ENCODE results near the gene PLEKHN1.
A peak's percentile ranks its signal among the peaks of the same experiment; 100 is the strongest.

The PLEKHN1 gene

DNA sequence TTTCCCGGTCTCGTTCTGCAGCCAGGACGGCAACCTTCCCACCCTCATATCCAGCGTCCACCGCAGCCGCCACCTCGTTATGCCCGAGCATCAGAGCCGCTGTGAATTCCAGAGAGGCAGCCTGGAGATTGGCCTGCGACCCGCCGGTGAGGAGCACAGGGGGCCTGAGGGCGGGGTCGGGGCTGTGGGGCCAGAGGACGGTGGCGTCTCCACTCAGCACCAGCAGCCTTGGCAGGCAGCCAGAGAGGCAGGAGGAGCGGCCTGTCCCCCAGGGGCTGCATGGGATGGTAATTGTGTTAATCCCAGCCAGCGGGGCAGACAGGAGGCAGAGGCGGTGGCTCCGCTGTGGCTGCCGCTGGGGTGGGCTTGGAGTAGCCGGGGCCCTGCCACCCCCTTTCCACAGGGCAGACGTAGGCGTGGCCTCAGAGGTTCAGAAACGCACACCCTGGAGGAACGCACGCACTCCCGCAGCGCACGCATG, 30.5 kb upstream of the PLEKHN1 start (continued):
- TF ChIP-seq, protein P1, sequence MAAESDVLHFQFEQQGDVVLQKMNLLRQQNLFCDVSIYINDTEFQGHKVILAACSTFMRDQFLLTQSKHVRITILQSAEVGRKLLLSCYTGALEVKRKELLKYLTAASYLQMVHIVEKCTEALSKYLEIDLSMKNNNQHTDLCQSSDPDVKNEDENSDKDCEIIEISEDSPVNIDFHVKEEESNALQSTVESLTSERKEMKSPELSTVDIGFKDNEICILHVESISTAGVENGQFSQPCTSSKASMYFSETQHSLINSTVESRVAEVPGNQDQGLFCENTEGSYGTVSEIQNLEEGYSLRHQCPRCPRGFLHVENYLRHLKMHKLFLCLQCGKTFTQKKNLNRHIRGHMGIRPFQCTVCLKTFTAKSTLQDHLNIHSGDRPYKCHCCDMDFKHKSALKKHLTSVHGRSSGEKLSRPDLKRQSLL (tag by site-specific recombination; IDR thresholded peaks at IDR 0.05) = 0 out of 2 replicates have a peak, but pooled peaks have one; percentile 3
- TF ChIP-seq TRIM28 (IDR thresholded peaks at IDR 0.05; ENCODE audit: borderline replicate concordance, low read length) (peak; percentile 38; the same call in 1 of the 2 replicates), ZNF558 (tag by site-specific recombination; IDR thresholded peaks at IDR 0.05) (no peak), BCL11B (tag by site-specific recombination; IDR thresholded peaks at IDR 0.05; ENCODE audit: low read depth) (peak; percentile 74; the same call in 1 of the 2 replicates), MYNN (tag by site-specific recombination; IDR thresholded peaks at IDR 0.05; ENCODE audit: borderline replicate concordance) (no peak), WT1 (tag by site-specific recombination; IDR thresholded peaks at IDR 0.05) (peak; percentile 92), ZNF501 (tag by site-specific recombination; IDR thresholded peaks at IDR 0.05) (peak; percentile 31; the same call in 1 of the 2 replicates), ZNF10 (tag by site-specific recombination; IDR thresholded peaks at IDR 0.05) (0 out of 2 replicates have a peak, but pooled peaks have one; percentile 26), ZNF600 (tag by site-specific recombination; IDR thresholded peaks at IDR 0.05) (peak; percentile 98), IKZF3 (tag by site-specific recombination; IDR thresholded peaks at IDR 0.05) (peak; percentile 94), KLF9 (tag by site-specific recombination; IDR thresholded peaks at IDR 0.05; ENCODE audit: low read depth) (peak; percentile 64), SCRT1 (tag by site-specific recombination; IDR thresholded peaks at IDR 0.05; ENCODE audit: borderline replicate concordance) (no peak), ZNF423 (tag by site-specific recombination; IDR thresholded peaks at IDR 0.05) (peak; percentile 94), ZFP69B (tag by site-specific recombination; IDR thresholded peaks at IDR 0.05) (peak; percentile 55; the same call in 1 of the 2 replicates), ZSCAN23 (tag by site-specific recombination; IDR thresholded peaks at IDR 0.05) (0 out of 2 replicates have a peak, but pooled peaks have one; percentile 16), ZNF777 (tag by site-specific recombination; IDR thresholded peaks at IDR 0.05; ENCODE audit: borderline replicate concordance) (no peak), ZNF211 (tag by site-specific recombination; IDR thresholded peaks at IDR 0.05; ENCODE audit: low read depth) (no peak), ZIC2 (tag by site-specific recombination; IDR thresholded peaks at IDR 0.05) (peak; percentile 93), FEZF1 (tag by site-specific recombination; IDR thresholded peaks at IDR 0.05) (peak; percentile 55; the same call in 1 of the 2 replicates), SP7 (tag by site-specific recombination; IDR thresholded peaks at IDR 0.05) (peak; percentile 91), SETDB1 (IDR thresholded peaks at IDR 0.05; ENCODE audit: insufficient read length, low read length) (no peak), ZNF610 (tag by site-specific recombination; IDR thresholded peaks at IDR 0.05; ENCODE audit: borderline replicate concordance) (peak; percentile 96)
- TF ChIP-seq, protein P2, sequence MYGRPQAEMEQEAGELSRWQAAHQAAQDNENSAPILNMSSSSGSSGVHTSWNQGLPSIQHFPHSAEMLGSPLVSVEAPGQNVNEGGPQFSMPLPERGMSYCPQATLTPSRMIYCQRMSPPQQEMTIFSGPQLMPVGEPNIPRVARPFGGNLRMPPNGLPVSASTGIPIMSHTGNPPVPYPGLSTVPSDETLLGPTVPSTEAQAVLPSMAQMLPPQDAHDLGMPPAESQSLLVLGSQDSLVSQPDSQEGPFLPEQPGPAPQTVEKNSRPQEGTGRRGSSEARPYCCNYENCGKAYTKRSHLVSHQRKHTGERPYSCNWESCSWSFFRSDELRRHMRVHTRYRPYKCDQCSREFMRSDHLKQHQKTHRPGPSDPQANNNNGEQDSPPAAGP (tag by site-specific recombination; IDR thresholded peaks at IDR 0.05) = peak; percentile 91
- TF ChIP-seq, protein P3, sequence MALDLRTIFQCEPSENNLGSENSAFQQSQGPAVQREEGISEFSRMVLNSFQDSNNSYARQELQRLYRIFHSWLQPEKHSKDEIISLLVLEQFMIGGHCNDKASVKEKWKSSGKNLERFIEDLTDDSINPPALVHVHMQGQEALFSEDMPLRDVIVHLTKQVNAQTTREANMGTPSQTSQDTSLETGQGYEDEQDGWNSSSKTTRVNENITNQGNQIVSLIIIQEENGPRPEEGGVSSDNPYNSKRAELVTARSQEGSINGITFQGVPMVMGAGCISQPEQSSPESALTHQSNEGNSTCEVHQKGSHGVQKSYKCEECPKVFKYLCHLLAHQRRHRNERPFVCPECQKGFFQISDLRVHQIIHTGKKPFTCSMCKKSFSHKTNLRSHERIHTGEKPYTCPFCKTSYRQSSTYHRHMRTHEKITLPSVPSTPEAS (tag by site-specific recombination; IDR thresholded peaks at IDR 0.05) = no peak; the same call in 1 of the 2 replicates
- TF ChIP-seq, protein P4, sequence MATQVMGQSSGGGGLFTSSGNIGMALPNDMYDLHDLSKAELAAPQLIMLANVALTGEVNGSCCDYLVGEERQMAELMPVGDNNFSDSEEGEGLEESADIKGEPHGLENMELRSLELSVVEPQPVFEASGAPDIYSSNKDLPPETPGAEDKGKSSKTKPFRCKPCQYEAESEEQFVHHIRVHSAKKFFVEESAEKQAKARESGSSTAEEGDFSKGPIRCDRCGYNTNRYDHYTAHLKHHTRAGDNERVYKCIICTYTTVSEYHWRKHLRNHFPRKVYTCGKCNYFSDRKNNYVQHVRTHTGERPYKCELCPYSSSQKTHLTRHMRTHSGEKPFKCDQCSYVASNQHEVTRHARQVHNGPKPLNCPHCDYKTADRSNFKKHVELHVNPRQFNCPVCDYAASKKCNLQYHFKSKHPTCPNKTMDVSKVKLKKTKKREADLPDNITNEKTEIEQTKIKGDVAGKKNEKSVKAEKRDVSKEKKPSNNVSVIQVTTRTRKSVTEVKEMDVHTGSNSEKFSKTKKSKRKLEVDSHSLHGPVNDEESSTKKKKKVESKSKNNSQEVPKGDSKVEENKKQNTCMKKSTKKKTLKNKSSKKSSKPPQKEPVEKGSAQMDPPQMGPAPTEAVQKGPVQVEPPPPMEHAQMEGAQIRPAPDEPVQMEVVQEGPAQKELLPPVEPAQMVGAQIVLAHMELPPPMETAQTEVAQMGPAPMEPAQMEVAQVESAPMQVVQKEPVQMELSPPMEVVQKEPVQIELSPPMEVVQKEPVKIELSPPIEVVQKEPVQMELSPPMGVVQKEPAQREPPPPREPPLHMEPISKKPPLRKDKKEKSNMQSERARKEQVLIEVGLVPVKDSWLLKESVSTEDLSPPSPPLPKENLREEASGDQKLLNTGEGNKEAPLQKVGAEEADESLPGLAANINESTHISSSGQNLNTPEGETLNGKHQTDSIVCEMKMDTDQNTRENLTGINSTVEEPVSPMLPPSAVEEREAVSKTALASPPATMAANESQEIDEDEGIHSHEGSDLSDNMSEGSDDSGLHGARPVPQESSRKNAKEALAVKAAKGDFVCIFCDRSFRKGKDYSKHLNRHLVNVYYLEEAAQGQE (tag by site-specific recombination; IDR thresholded peaks at IDR 0.05) = no peak
- TF ChIP-seq, protein P5, sequence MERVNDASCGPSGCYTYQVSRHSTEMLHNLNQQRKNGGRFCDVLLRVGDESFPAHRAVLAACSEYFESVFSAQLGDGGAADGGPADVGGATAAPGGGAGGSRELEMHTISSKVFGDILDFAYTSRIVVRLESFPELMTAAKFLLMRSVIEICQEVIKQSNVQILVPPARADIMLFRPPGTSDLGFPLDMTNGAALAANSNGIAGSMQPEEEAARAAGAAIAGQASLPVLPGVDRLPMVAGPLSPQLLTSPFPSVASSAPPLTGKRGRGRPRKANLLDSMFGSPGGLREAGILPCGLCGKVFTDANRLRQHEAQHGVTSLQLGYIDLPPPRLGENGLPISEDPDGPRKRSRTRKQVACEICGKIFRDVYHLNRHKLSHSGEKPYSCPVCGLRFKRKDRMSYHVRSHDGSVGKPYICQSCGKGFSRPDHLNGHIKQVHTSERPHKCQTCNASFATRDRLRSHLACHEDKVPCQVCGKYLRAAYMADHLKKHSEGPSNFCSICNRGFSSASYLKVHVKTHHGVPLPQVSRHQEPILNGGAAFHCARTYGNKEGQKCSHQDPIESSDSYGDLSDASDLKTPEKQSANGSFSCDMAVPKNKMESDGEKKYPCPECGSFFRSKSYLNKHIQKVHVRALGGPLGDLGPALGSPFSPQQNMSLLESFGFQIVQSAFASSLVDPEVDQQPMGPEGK (tag by site-specific recombination; IDR thresholded peaks at IDR 0.05) = peak; percentile 96
- TF ChIP-seq, protein P6, sequence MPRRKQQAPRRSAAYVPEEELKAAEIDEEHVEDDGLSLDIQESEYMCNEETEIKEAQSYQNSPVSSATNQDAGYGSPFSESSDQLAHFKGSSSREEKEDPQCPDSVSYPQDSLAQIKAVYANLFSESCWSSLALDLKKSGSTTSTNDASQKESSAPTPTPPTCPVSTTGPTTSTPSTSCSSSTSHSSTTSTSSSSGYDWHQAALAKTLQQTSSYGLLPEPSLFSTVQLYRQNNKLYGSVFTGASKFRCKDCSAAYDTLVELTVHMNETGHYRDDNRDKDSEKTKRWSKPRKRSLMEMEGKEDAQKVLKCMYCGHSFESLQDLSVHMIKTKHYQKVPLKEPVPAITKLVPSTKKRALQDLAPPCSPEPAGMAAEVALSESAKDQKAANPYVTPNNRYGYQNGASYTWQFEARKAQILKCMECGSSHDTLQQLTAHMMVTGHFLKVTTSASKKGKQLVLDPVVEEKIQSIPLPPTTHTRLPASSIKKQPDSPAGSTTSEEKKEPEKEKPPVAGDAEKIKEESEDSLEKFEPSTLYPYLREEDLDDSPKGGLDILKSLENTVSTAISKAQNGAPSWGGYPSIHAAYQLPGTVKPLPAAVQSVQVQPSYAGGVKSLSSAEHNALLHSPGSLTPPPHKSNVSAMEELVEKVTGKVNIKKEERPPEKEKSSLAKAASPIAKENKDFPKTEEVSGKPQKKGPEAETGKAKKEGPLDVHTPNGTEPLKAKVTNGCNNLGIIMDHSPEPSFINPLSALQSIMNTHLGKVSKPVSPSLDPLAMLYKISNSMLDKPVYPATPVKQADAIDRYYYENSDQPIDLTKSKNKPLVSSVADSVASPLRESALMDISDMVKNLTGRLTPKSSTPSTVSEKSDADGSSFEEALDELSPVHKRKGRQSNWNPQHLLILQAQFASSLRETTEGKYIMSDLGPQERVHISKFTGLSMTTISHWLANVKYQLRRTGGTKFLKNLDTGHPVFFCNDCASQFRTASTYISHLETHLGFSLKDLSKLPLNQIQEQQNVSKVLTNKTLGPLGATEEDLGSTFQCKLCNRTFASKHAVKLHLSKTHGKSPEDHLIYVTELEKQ (tag by site-specific recombination; IDR thresholded peaks at IDR 0.05; ENCODE audit: borderline replicate concordance) = 0 out of 2 replicates have a peak, but pooled peaks have one; percentile 17

Measured in HEK293 (cell line).